GM21526 (cell line): Measurements from ENCODE around the gene TMEM132D.
"Not testable (repeated sequence)": the region's sequence is repeated elsewhere in the genome, so short reads cannot be mapped to it uniquely, and the experiment has no call there.

Source experiments
- ATAC-seq: cut with Tn5 transposase; IDR thresholded peaks from one replicate; pipeline ENCODE4 v1.9.1; 2021; ENCODE audit warnings: moderate library complexity; ENCODE audit not compliant: unreplicated experiment, low FRiP score

TMEM132D gene

DNA sequence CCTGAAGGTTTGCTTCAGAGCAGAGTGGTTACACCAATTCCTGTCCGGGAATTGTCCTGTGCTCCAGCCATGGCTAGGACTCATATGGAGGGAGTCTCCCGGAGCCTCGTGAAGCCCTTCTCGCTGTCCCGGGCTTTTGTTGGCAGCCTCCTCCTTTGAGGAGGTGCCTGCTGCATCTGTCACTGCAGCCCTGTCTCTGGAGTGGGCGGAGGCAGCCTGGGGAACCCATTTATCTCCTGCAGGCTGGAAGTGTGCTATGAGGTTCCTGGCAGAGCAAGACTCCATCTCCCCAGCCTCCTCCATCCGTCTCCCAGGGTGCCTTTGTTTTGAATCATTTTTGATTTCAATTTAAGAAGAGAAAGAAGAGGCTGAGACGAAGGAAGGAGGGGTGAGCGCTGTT is 695.3 kb downstream of the TMEM132D start:
- ATAC-seq = no peak

DNA sequence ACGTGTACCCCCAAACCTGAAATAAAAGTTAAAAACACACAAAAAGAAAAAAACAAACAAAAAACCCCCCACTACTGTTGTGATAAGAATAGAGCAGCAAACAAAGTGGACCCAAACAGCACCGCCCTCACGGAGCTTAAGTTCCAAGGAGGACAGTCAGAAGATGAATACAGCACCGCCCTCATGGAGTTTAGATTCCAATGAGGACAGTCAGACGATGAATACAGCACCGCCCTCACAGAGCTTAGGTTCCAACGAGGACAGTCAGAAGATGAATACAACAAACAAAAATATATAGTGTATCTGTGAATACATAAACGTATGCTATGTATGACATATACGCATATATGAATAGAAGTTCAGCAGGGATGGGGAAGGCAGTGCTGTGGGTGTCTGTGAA is 696.7 kb downstream of the TMEM132D start:
- no peak for ATAC-seq

DNA sequence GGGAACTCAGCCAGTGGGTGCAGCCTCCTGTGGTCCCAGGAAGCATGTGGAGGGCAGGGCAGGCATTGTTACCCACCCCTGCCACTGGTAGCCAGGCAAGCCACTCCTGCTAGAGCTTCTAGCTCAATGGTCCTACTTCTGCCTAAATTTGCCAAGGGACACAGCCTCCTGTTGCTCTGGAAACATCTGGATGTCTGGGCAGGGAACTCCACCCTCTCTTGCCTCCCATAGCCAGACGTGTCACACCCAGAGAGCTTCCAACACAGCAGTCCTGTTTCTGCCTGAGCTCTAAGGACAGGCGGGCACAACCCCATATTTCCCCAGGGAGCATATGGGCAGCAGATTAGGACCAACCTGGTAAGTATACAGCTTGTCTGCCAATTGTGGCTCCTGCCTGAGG is 700.4 kb downstream of the TMEM132D start:
- ATAC-seq = no peak

DNA sequence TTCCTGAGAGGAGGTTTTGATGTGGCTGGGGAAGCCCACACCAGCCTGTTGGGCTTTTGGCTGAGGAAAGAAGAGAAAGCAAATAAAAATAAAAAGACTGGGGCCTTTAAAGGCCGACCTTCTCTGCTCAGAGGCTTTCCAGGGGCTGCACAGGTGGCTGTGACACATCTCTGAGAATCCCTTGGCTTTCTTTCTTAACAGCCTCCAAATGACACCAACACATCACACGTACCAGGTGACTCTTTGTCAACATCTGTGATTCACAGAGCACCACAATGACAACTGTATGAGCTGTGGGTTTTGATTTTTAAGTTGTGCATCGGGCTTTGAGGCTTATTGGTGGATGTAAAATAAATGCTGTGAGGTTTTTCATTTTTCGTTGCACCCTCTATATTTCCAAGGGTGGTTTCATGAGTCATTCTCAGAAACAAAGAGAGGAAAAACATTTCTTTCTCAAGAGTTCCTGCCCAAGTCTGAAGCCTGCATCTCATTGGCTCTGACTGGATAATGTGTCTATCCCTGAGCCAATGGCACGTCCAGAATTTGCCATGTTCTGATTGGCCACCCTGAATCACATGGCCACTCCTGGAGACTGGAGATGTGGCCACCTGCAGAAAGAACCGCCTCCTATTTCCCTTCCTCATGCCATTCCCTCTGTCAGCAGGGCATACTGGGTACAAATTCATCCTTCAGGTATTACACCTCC is 701.6 kb downstream of the TMEM132D start:
- no peak for ATAC-seq

DNA sequence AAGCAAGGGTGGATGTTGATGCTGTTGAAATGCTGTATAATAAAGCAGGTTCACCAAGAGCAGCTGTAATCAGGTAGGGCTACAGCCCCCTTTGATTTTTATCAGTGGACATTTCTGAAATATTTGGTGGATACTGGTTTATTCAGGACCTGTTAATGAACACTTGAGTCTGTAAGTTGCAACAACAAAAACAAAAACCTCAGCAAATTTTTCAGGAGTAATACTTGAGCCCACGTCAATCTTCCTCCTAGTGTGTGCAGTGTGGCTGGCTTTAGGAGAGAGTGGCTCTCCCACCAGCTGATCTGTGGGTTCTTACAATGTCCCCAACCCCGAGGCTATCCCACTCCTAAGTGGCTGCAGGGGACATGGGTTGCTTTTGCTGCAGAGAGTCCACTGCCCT is 702.8 kb downstream of the TMEM132D start:
- no peak for ATAC-seq

DNA sequence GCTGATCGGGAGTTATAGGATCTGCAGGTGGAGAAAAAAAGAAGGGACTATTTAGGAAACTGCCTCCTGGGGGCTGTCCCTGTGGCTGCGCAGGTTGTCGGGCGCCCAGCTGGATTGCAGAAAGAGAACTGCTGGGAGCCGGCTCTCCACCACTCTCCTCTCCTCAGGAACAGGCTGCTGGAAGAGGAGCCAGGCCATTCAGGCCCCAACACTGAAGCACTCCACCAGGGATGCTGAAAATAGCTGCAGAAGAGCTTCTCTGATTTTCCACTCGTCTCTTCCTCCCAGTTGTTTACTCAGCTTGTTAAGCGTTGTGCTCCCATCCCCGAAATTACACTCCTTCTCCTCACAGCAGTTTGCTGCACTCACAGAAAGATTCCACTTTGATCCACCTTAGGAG is 703.2 kb downstream of the TMEM132D start:
- no peak for ATAC-seq

DNA sequence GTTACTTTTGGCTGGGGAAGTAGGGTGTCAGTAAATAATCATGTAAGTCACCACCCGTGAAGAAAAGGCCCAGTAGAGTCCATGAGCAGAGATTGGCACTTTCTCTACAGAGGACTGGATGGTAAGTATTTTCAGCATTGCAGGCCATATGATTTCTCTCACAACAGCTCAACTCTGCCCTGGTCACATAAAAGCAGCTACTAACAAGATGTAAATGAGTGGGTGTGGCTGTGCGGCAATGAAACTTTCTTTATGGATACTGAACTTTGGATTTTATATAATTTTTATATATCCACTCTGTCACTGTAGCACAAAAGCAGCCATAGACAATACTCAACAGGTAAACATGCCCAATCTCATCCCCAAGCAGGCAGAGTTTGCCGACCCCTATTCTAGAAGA is 706.9 kb downstream of the TMEM132D start:
- ATAC-seq = no peak

DNA sequence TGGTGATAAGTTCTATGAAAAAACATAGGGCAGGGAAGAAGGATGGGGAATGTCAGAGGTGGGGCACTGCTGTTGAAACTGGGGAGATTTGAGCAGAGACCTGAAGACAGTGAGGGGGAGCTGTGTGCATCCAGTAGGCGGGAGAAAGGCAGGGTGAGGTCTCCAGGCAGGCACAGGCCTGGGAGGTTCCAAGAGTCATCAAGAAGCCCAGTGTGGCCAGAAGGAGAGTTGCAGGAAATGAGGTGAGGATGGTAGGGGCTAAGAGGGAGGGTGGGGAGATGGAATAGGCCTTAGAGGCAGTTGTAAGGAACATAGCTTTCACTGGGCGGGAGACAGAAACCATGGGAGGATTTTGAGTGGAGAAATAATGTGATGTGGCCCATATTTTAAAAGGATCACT is 708.7 kb downstream of the TMEM132D start:
- no peak for ATAC-seq

DNA sequence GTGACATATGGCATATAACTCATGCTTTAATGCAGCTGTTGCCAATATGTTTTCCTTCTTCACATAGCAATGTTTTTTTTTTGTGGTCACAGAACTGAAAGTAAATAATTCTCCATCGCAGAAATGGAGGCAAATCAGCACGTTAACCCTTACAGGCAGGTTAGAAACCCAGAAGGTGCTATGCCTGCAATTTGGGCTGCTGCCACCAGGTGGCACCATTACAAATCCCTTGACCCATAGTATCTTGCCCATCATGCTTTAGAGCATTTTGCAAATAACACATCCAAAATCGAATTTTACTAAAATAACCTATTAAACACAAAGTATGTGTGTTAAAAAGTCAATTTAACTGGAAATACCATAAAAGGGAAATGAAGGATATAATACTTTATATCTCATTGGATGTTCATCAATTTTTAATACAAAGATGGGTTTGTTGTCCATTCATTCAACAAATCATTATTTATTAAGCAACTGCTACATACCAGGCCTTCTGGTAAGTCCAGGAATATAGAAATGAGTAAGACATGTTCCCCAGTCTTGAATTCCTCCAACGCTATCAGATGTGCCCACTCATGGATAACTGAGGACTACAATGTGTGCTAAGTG is 710.5 kb downstream of the TMEM132D start:
- no peak for ATAC-seq

DNA sequence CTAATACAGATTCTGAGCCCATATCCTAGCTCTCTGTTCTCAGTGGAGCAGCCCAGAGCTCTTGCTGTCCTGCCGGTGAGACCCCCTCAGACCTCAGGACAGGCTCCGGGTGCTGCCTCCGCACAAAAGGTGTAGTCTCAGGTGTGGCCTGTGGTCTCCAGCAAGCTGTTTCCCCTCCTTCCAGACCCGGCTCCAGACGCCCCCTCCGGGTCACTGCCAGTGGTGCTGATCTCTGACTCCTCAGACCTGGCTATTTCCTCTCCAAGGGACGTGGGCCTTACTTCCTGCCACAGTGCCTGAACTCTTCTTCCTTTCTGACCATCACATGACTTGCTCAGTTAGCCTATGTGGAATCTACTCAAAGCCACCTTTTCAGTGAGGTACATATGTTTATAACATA is 713.0 kb downstream of the TMEM132D start:
- no peak for ATAC-seq

DNA sequence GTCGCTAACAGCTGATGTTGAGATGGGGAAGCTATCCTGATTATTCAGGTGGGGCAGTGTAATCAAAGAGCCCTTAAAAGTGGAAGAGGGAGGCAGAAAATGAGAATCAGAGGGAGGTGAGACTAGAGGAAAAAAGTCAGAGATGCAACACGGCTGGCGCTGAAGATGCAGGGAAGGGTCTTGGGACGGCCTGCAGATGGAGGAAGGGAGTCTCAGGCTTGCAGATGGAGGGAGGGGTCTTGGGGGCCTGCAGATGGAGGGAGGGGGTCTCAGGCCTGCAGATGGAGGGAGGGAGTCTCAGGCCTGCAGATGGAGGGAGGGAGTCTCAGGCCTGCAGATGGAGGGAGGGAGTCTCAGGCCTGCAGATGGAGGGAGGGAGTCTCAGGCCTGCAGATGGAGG is 713.9 kb downstream of the TMEM132D start:
- ATAC-seq = not testable (repeated sequence)

DNA sequence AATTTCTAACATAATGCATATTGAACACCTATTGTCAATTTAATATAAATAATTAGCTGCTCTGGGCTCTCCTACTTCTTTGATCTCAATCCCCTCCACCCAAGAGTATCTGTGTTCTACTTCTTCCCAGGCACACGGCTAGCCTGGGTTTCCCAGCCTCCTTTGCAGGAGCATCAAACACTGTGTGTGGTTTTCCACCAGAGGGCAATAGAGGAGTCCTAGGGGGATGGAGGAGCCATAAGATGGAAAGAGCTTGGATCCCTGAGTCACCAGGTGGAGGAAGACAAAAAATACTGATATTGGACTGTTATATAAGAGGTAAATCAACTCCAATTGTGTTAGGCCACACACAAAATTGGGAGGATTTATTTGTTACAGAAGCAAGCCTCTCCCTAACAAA is 716.9 kb downstream of the TMEM132D start:
- no peak for ATAC-seq

DNA sequence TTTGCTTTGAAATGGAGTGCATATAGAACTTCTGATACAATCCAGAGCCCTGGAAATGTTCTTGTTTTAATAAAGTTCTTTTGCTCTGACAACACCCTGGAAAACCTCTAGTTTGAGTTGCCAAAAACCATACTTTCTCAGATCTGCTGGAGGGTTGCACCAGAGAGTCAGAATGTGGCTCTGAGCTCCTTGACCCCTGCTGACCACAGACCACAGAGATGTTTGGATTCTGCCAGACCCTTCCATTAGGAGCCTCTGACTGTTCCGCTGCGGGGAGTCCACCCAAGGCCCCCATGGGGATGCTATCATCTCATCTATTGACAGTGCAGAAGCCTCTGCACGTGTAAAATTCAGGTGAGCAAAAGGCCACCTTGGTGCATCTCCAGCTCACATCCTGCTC is 718.0 kb downstream of the TMEM132D start:
- ATAC-seq = no peak

DNA sequence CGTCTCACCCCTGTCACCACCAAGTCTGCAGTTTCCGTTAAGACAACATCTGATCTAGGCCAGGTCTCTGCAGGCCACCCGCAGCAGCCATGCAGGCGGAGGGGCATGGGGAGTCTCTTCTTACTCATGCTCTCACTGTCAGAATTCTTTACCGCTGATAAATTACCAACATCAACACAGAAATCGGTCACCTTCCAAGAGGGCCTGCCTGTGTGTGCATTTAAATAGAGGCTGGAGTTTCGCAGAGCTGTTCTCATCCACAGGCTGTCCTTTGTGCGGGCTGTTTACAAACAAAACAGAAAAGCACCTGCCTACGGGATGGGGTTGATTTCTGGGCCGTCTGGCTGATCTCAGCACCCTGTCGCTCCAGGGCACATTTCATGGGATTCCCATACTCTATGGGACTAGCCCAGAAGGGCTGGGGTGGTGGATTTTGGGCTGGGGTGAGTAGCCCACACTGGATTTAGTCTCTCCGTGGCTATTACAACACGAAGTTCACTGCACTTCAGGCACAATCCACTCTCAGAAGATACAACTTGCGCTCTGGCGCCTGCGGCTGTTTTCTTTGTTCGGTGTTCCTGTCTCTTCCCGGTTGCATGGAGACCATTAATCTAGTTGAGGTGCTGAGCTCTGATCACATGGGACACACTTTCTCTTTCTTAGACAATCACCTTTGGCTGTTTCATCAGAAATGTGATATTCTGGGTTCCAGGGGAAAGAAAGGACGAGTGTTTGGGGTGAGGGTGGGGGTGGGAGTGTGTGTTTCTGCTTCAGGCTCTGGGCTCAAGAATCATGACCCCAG is 719.5 kb downstream of the TMEM132D start:
- ATAC-seq = no peak

DNA sequence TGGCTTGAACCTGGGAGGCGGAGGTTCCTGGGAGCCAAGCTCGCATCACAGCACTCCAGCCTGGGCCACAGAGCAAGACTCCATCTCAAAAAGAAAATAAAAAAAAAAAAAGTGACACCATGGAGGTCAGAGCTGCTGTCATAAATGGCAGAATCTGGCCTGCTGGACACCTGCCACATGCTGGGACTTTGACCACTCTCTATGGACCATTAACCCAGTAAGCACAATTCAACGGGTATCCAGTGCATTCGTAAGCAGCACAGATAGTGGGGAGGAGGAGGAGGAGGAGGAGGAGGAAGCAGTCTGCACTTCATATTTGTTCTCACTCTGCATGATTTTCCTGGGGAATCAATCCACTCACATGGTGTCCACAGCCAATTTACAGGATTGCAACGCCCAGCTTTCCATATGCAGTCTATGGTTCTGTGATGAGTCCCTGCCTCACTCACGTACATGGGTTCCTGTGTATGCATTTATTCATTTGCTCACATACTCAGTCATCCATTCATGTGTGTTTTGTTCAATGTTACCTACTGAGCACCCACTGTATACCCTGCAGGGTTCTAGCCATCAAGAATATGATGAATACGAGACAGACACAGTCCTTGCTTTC is 723.8 kb downstream of the TMEM132D start:
- ATAC-seq = no peak

DNA sequence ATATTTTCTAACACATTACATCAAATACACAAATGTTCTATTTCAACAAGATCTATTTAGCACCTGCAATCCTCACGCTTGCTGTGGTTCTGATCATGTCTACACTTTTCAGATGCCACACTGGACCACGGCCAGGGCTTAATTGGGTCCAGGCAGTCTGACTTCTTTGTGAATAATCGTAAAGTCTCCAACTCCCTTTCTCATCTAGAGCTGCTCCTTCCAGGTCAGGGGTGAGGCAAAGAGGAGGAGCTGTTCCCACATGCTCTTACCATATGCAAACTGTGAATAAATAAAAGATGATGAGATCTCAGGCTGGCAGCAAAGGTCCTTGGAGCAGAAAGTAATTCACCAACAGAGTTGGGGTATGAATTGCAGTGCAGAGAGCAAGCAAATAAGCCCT is 733.9 kb downstream of the TMEM132D start:
- ATAC-seq = no peak

DNA sequence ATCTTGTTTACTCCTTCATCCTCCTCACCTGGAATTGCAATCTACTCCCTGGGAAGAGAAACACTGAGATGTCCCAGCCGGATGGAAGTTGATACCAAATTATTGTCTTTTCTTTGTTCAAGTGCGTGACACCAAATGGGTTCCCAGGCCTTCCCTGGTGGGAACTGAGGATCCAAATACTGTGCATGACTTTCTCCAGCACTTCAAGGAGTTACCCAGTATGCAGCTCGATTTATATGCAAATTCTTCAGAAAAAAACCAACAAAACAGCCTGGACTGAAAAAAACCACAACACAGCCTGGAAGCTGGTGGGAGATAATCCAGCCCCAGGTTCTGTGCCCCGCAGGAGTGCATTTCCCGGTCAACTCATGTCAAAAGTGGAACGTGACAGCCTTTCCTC is 740.0 kb downstream of the TMEM132D start:
- no peak for ATAC-seq

DNA sequence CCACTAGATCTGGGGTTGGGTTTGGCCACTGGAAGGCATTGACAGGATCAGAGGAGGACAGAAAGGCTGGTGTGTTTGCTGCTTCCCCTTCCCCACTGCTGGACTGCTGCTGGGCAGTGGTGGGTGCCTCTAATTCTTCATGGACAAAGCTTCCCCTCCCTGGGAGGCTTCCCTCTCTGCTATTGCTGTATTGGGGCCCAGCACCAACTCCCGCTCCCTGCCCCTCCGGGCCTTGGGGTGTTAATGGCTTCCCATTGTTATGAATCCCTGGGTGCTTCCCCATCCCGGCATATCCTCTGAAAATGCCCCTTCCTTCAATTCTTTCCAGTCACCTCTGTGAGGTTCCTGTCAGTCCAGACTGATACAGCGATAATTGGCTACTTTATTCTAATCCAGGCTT is 740.4 kb downstream of the TMEM132D start:
- ATAC-seq = no peak

DNA sequence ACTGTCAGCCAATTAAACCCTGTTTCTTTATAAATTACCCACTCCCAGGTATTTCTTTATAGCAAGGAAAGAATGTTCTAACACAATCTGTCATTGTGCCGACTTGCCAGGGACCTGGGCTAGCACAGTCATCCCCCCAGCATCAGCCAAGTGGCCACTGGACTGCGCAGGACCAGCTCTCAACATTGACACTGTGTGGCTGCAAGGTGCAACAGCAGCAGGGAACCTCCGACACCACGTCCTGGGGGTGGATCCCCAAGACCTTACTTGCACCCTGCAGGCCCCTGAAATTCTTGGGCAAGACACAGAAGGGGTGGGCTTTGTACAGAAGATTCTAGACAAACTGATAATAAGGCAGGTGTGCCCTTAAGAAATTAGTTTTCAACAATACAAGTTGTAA is 741.0 kb downstream of the TMEM132D start:
- no peak for ATAC-seq

DNA sequence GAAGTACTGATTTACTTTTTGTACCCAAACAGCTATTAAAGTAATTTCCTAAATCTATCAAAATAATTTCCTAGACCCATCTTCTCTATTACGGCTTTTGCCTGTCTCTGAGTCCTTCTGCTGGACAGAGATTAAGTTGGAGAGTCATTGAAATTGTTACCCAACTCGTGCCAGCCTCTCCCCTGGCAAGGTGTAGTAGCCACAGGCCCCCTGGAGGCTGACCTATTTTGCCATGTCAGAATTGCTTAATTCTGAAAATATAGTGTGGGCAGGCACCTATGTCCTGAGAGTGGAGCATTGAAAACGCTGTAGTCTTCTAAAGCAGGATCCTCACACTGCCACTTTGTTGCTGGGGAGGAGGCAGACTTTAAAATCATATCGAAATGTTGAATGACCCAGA is 742.3 kb downstream of the TMEM132D start:
- no peak for ATAC-seq

DNA sequence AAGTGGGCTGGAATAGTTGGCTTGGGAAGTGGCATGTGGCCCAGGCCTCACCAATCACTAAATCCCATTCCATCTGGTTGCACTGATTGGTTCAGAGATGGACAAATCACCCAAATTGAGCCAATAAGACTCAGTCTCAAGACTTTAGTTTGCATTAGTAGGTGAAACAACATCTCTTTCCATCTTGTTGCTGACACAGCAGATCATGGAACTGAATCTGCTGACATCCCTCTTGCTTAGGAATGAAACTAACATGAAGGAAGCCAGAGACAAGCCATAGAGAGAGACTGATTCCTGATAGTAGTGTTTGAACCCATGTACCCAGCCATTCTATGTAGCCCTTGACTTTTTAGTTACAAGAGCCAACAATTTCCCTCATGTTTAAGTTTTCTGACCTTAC is 743.5 kb downstream of the TMEM132D start:
- ATAC-seq = no peak
